HG03135 (cell line): ENCODE data around the gene YPEL2.
"Not testable (repeated sequence)": the region's sequence is repeated elsewhere in the genome, so short reads cannot be mapped to it uniquely, and the experiment has no call there.

ENCODE experiments used
- ATAC-seq: cut with Tn5 transposase; IDR thresholded peaks from one replicate; pipeline ENCODE4 v1.9.1; 2021; ENCODE audit warnings: mild to moderate bottlenecking, moderate library complexity; ENCODE audit not compliant: unreplicated experiment

Gene YPEL2

GRCh38 chr17:59373882-59374495 lies 42.5 kb downstream of the YPEL2 start:
- no peak for ATAC-seq

DNA sequence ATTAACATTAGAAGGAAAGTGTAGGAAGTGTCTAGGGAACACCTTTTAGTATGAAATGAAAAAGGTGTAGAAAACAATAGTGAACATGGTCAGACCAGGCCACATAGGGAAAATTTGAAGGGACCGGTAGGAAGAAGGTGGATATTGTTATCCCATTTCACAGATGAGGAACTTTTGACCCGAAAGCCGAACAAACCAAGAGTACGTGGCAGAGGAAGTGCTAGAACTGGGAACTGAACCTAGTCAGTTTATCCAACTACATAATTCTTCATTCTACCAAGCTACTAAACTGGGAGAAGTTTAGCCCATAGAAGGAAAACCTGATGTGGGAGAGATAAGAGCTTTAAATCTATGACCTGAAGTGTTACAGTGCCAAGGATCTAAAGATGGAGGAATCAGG lies 43.2 kb downstream of the YPEL2 start:
- no peak for ATAC-seq

GRCh38 chr17:59375857-59376256 lies 44.4 kb downstream of the YPEL2 start:
- ATAC-seq: peak; percentile 56

- no peak for ATAC-seq
These were observed 45.1 kb downstream of the YPEL2 start for GRCh38 chr17:59376506-59376905.

- no peak for ATAC-seq
These were observed 46.0 kb downstream of the YPEL2 start for GRCh38 chr17:59377410-59377809.

DNA sequence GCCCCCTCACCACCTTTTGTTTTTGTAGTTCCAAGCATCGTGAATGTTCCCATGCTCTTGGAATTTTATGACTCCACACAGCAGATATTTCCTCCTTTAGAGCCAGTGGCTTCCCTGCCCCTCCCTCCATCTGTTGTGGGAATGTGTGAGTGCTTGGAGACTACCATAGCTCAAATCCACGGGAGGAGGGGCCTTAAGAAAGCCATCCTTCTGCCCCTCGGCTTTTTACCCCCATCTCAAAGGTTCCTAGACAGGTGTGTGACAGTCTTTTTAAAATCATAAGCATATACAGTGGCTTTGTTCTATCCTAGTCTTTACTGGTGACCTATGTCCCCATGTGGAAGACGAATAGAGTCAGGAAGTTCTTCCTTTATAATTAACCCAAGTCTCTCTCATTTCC lies 47.2 kb downstream of the YPEL2 start:
- no peak for ATAC-seq

GRCh38 chr17:59380474-59380873 lies 49.0 kb downstream of the YPEL2 start:
- no peak for ATAC-seq

- ATAC-seq: no peak
These were observed 50.5 kb downstream of the YPEL2 start for GRCh38 chr17:59381716-59382570.

DNA sequence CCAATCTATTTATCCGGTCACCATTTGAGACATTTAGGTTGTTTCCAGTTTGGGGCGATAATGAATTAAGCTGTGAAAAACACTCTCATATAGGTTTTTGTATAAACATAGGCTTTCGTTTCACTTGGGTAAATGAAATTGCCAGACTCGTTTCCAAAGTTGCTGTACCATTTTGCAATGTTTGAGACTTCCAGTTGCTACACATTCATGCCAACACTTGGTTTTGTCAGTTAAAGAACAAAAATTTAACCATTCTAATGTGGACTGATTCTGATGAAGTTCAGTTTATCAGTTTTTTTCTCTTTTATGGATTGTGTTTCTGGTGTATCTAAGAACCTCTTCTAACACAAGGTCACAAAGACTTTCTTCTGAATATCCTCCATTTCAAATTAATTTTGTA lies 52.4 kb downstream of the YPEL2 start:
- no peak for ATAC-seq

DNA sequence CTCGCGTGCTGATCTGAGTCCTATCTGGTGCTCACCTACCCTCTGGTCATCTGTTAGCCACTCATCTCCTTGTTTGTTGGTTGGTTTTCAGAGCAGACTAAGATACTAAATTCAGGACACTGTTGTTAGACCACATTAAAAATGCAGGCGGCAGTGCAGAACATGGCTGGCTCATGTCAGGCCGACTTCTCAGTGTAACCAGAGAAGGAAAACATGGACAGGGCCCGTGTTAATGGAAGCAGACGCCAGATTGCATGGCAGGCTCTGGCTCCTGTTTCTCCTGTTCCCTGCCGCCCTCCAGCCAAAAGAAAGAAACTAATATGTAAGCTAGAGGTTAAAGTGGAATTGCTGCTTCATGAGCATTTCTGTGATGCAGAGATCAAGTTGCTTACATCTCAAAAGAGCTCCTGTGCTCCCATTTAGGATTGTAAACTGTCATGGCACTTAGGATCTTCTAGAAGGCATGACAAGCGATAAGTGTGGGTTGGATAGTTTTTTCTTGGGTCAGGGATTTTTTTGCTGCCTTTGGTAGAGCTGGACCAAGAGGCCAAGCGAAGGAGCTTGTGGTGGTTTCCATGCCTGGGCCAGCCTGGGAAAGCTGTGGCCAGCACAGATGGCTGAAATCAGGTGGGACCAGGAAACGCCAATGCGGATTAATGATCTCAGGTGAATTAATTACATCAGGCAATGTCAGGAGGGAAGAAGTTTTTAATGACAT lies 56.1 kb downstream of the YPEL2 start:
- no peak for ATAC-seq

DNA sequence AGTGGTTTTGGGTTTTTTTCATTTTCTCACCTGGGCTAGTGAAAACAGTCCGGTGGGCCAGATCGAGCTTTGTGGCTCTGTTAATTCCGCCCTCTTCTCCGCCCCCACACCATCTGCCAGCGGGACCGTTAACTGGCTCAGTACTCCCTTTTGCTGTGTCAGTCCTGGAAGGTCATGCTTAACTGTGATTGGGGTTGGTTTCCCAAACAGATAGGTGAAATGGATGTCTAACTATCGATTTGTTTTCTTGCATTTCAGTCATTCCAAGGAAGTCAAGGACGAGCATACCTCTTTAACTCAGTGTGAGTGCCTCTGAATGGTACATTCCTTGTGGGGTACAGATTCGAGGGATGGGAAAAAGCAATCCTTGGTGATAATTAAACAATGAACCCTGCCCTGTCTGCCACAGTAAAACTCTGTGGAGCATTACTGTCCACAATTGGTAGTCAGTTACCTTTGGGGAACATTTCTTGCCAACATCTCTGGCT lies 56.7 kb downstream of the YPEL2 start:
- ATAC-seq: no peak

GRCh38 chr17:59389066-59389465 lies 57.6 kb downstream of the YPEL2 start:
- no peak for ATAC-seq

DNA sequence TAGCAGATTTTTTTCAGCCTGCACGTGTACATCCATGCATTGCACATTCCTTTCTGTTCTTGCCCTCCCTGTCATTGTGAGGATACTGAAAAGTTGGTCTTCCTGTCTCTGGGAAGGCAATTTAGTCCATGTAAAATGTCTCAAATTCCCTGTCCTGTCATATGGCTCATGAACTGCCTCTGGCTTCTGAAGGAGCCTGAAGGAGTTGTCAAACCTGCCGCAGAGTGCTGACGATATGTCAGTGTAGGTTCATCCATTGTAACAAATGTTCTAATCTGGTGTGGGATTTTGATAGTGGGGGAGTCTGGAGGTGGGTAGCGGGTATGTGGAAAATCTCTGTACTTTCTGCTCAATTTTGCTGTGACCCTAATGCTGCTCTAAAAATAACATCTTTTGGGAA lies 59.6 kb downstream of the YPEL2 start:
- ATAC-seq: no peak

GRCh38 chr17:59392973-59393679 lies 61.7 kb downstream of the YPEL2 start:
- no peak for ATAC-seq

DNA sequence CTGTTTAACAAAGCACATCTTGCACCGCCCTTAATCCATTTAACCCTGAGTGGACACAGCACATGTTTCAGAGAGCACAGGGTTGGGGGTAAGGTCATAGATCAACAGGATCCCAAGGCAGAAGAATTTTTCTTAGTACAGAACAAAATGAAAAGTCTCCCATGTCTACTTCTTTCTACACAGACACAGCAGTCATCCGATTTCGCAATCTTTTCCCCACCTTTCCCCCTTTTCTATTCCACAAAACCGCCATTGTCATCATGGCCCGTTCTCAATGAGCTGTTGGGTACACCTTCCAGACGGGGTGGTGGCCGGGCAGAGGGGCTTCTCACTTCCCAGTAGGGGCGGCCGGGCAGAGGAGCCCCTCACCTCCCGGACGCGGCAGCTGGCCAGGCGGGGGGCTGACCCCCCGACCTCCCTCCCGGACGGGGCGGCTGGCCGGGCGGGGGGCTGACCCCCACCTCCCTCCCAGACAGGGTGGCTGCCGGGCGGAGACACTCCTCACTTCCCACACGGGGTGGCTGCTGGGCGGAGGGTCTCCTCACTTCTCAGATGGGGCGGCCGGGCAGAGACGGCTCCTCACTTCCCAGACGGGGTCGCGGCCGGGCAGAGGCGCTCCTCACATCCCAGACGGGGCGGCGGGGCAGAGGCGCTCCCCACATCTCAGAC lies 62.4 kb downstream of the YPEL2 start:
- not testable (repeated sequence) for ATAC-seq

GRCh38 chr17:59396134-59396826 lies 64.8 kb downstream of the YPEL2 start:
- no peak for ATAC-seq

DNA sequence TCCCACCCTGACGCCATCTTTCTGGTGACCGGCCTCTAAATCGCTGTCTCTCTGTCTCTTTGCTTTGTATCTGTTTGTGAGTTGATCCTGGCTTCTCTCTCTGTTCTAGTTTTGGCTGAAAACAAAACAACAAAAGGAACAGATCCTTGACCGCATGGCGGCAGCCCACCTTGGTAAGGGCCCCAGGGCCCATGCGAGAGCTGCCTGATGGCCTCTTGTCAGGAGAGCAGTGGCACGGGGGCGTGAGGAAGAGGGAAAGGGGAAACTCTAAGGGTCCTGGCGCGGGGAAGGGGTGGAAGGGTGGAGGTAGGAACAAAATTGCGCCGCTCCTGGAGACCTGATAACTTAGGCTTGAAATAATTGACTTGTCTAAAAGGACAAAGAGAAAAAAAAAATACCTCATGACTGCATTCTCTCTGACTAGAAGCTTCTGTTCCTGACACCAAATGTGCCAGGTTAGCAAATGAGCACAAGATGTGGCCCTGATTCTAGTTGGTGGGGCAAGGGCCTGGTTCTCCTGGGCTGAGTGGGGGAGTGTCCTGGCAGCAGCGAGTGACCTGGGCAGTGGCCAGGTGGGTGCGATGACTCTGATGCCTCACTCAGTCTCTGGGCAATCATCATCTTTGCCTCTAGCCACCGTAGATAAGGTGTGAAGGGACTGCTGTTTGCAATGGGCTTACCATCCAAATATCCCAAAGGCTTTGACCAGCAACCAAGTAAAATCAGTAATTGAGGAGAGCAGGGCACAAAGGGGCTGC lies 66.0 kb downstream of the YPEL2 start:
- ATAC-seq: no peak

- no peak for ATAC-seq
These were observed 68.5 kb downstream of the YPEL2 start for GRCh38 chr17:59399914-59400313.

DNA sequence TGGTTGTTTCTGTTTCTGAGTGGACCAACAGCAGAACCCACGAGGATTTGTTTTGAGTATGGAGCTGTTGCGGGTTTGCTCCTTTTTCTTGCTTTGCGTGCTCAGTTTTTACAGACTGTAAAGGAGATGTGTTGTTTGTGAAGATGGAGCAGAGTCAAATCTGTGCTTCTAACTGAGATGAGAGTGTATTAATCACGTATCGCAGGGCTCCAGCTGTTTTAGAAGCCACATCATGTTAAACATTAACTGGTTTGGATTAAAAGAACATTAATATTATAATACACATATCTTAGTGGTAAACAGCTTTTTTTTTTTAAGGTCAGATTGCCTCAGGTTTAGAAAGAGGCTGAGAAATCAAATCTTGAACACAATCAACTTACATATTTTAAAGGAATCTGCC lies 69.4 kb downstream of the YPEL2 start:
- ATAC-seq: no peak
